SK-N-SH (cell line): ENCODE data around the gene UNC45A. TPM values are rescaled to one million over a fixed set of nuclear protein-coding genes. Genes with fewer than 3 reads are reported as not detected.

Source experiments
- CTCF ChIA-PET: fragments of 300-600, 350-600 bp; formaldehyde crosslinking; extraction: SDS; loops from one replicate; lab custom pipeline; 2021; lab: Yijun Ruan, JAX
- POLR2A ChIA-PET: fragments of 350-600 bp; sonication (Branson Sonifier 250); formaldehyde crosslinking; extraction: SDS; loops from one replicate; lab custom pipeline; 2020; ENCODE audit warnings: antibody characterized with exemption, inconsistent platforms; lab: Yijun Ruan, JAX
- DNase-seq: peaks from one replicate; pipeline ENCODE4 v3.0.0; 2012
- H2AFZ ChIP-seq: fragments of 200-600 bp; sonication (generic); 2 replicates; pipeline ENCODE4 v1.8.1; 2016; ENCODE audit warnings: antibody characterized with exemption, mild to moderate bottlenecking, low read depth
- H3F3A ChIP-seq: fragments of 200-600 bp; sonication (generic); replicated peaks from 2 replicates; pipeline ENCODE3; 2016; ENCODE audit warnings: antibody characterized with exemption, mild to moderate bottlenecking; ENCODE audit not compliant: insufficient read depth
- H3K27ac ChIP-seq, 2 experiments: fragments of 200-500 bp in 1 of 2; fragments of 200-600 bp in 1 of 2; sonication (Bioruptor generic) in 1 of 2; sonication (generic), shearing (Covaris generic) in 1 of 2; 2 replicates each; pipeline versions ENCODE4 v1.5.1 to v1.6.1; 2014 to 2016; ENCODE audit warnings: low read depth in 2 of 2, inconsistent platforms in 1 of 2, low read length in 1 of 2, mild to moderate bottlenecking in 1 of 2, mixed read lengths in 1 of 2
- H3K27me3 ChIP-seq: fragments of 200-600 bp; sonication (generic), shearing (Covaris generic); 2 replicates; pipeline ENCODE4 v1.6.1; 2016; ENCODE audit warnings: mixed run types; ENCODE audit not compliant: insufficient read depth
- H3K36me3 ChIP-seq, 2 experiments: fragments of 200-500 bp in 1 of 2; fragments of 200-600 bp in 1 of 2; sonication (Bioruptor generic) in 1 of 2; sonication (generic) in 1 of 2; replicated peaks in 1 of 2; 2 replicates each; pipeline versions ENCODE3 to v1.5.1; 2014 to 2016; ENCODE audit warnings: low read length in 1 of 2, mild to moderate bottlenecking in 1 of 2; ENCODE audit not compliant: insufficient read depth in 2 of 2, control insufficient read depth in 1 of 2
- H3K4me1 ChIP-seq, 2 experiments: fragments of 200-500 bp in 1 of 2; fragments of 200-600 bp in 1 of 2; sonication (Bioruptor generic) in 1 of 2; sonication (generic), shearing (Covaris generic) in 1 of 2; 2 replicates each; pipeline versions ENCODE4 v1.5.1 to v1.6.1; 2014 to 2016; ENCODE audit warnings: low read depth in 1 of 2, low read length in 1 of 2, mixed run types in 1 of 2; ENCODE audit not compliant: insufficient read depth in 2 of 2, control insufficient read depth in 1 of 2
- H3K4me2 ChIP-seq: fragments of 200-600 bp; sonication (generic), shearing (Covaris generic); 2 replicates; pipeline ENCODE4 v1.6.1; 2017; ENCODE audit warnings: mixed run types
- H3K4me3 ChIP-seq, 2 experiments: fragments of 200-500 bp in 1 of 2; fragments of 200-600 bp in 1 of 2; sonication (Bioruptor generic) in 1 of 2; sonication (generic), shearing (Covaris generic) in 1 of 2; 2 replicates each; pipeline versions ENCODE4 v1.5.1 to v1.8.1; 2014 to 2016; ENCODE audit warnings: low read depth in 2 of 2, inconsistent platforms in 1 of 2, low read length in 1 of 2, mild to moderate bottlenecking in 1 of 2, mixed read lengths in 1 of 2, moderate library complexity in 1 of 2
- H3K79me2 ChIP-seq: fragments of 200-600 bp; sonication (generic); 2 replicates; pipeline ENCODE4 v1.8.1; 2017; ENCODE audit warnings: mild to moderate bottlenecking; ENCODE audit not compliant: insufficient read depth
- H3K9ac ChIP-seq: fragments of 200-600 bp; sonication (generic); 2 replicates; pipeline ENCODE4 v1.6.1; 2017; ENCODE audit warnings: mixed run types
- H3K9me2 ChIP-seq: fragments of 200-600 bp; sonication (generic); 2 replicates; pipeline ENCODE4 v1.6.1; 2017; ENCODE audit warnings: mixed run types
- H3K9me3 ChIP-seq: fragments of 200-600 bp; sonication (generic); 2 replicates; pipeline ENCODE4 v1.6.1; 2017; ENCODE audit warnings: mixed run types, mild to moderate bottlenecking, moderate library complexity
- H4K20me1 ChIP-seq: fragments of 200-600 bp; sonication (generic); 2 replicates; pipeline ENCODE4 v1.6.1; 2017; ENCODE audit warnings: mild to moderate bottlenecking, mixed run types; ENCODE audit not compliant: insufficient read depth
- EZH2phosphoT487 ChIP-seq: fragments of 200-600 bp; sonication (generic); IDR thresholded peaks from 2 replicates; pipeline ENCODE4 v1.6.1; 2017; ENCODE audit warnings: low read depth, mixed run types, mild to moderate bottlenecking, antibody characterized with exemption, moderate library complexity, borderline replicate concordance
- FOSL2 ChIP-seq: IDR thresholded peaks from 2 replicates; pipeline ENCODE4 v1.4.0; 2012; ENCODE audit warnings: low read depth, mild to moderate bottlenecking, moderate library complexity, borderline replicate concordance
- JUND ChIP-seq: IDR thresholded peaks from 2 replicates; pipeline ENCODE4 v1.4.0; 2012
- NFIC ChIP-seq: IDR thresholded peaks from 2 replicates; pipeline ENCODE4 v1.4.0; 2012; ENCODE audit warnings: borderline replicate concordance
- NRF1 ChIP-seq: IDR thresholded peaks from 2 replicates; pipeline ENCODE4 v1.6.1; 2012; ENCODE audit warnings: low read depth, mild to moderate bottlenecking, low read length
- SIN3A ChIP-seq: IDR thresholded peaks from 2 replicates; pipeline ENCODE4 v1.6.1; 2012; ENCODE audit warnings: low read depth, mild to moderate bottlenecking, low read length, moderate library complexity, borderline replicate concordance
- YY1 ChIP-seq: IDR thresholded peaks from 2 replicates; pipeline ENCODE4 v1.4.0; 2012; ENCODE audit warnings: low read depth, mild to moderate bottlenecking
- WGBS: methylation state at CpG from one replicate; pipeline ENCODE4 v1.1.6; 2017; ENCODE audit warnings: low lambda C conversion rate; 5-methylcytosine and 5-hydroxymethylcytosine counted together
- polyA plus RNA-seq, 3 experiments: library from polyadenylated mRNA; depleted of rRNA; stranded (reverse); fragments of >200 nt; gene quantifications; 2 replicates each; pipeline ENCODE4 v1.2.3, GENCODE V29; 2012
- TF ChIP-seq, protein P1 (sequence below): IDR thresholded peaks from 2 replicates; pipeline ENCODE4 v1.4.0; 2012; ENCODE audit warnings: low read depth, borderline replicate concordance
- TF ChIP-seq, protein P2 (sequence below): IDR thresholded peaks from 2 replicates; pipeline ENCODE4 v1.4.0; 2012; ENCODE audit warnings: low read depth, borderline replicate concordance
- TF ChIP-seq, protein P3 (sequence below): fragments of 150-350 bp; IDR thresholded peaks from 2 replicates; pipeline ENCODE4 v1.6.1; 2016; ENCODE audit warnings: mild to moderate bottlenecking, low read depth, low read length
- TF ChIP-seq, protein P4 (sequence below): IDR thresholded peaks from 2 replicates; pipeline ENCODE4 v1.4.0; 2012; ENCODE audit warnings: low read depth

Gene UNC45A
- polyA plus RNA-seq, 1 of the 3 experiments (the other 2 are of a cell fraction), result 85.1 TPM

DNA sequence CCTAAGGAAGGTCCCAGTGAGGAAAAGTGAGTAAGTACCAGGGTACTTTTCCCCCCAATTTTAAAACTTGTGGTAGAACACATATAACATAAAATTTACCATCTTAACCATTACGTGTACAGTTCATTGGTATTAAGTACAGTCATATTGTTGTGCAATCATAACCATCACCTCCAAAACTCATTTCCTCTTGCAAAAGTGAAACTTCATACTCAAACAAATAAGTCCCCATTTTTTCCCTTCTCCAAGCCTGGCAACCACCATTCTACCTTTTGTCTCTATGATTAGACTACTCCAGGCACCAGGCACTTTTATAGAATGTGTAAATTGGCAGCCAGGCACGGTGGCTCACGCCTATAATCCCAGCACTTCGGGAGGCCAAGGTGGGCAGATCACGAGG is 47.0 kb downstream of the UNC45A start:
- Histone ChIP-seq H3K27ac (no peak overlapping the region), H4K20me1 (peaks cover 12% of the 10 kb centered on the region; the same call in 1 of the 2 replicates), H3F3A (no peaks in the 10 kb centered on the region), H3K4me1 (no peaks in the 10 kb centered on the region; a peak in 2 of 4 replicates), H3K9ac (no peak overlapping the region), H3K79me2 (peaks cover 67% of the 10 kb centered on the region), H3K27me3 (no peaks in the 10 kb centered on the region), H3K9me2 (no peaks in the 10 kb centered on the region), H3K4me2 (no peak overlapping the region), H2AFZ (no peak overlapping the region), H3K4me3 (no peak overlapping the region), H3K9me3 (no peaks in the 10 kb centered on the region), H3K36me3 (peaks cover 25 to 28% of the 10 kb centered on the region in 2 experiments)
- ChIA-PET CTCF (interaction anchor here (10.6 kb wide), 1 partner anchor 26 kb away, joined by 74 read pairs; the partner anchor contains the start of gene RCCD1), POLR2A (no interaction called here)
- DNase-seq, result no peak
- TF ChIP-seq SIN3A (no peak), EZH2phosphoT487 (no peak), JUND (no peak), NFIC (no peak), YY1 (no peak), NRF1 (no peak), FOSL2 (no peak)
- TF ChIP-seq, protein P1, sequence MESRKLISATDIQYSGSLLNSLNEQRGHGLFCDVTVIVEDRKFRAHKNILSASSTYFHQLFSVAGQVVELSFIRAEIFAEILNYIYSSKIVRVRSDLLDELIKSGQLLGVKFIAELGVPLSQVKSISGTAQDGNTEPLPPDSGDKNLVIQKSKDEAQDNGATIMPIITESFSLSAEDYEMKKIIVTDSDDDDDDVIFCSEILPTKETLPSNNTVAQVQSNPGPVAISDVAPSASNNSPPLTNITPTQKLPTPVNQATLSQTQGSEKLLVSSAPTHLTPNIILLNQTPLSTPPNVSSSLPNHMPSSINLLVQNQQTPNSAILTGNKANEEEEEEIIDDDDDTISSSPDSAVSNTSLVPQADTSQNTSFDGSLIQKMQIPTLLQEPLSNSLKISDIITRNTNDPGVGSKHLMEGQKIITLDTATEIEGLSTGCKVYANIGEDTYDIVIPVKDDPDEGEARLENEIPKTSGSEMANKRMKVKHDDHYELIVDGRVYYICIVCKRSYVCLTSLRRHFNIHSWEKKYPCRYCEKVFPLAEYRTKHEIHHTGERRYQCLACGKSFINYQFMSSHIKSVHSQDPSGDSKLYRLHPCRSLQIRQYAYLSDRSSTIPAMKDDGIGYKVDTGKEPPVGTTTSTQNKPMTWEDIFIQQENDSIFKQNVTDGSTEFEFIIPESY, result no peak
- TF ChIP-seq, protein P2, sequence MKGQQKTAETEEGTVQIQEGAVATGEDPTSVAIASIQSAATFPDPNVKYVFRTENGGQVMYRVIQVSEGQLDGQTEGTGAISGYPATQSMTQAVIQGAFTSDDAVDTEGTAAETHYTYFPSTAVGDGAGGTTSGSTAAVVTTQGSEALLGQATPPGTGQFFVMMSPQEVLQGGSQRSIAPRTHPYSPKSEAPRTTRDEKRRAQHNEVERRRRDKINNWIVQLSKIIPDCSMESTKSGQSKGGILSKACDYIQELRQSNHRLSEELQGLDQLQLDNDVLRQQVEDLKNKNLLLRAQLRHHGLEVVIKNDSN, result no peak
- TF ChIP-seq, protein P3, sequence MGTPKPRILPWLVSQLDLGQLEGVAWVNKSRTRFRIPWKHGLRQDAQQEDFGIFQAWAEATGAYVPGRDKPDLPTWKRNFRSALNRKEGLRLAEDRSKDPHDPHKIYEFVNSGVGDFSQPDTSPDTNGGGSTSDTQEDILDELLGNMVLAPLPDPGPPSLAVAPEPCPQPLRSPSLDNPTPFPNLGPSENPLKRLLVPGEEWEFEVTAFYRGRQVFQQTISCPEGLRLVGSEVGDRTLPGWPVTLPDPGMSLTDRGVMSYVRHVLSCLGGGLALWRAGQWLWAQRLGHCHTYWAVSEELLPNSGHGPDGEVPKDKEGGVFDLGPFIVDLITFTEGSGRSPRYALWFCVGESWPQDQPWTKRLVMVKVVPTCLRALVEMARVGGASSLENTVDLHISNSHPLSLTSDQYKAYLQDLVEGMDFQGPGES, result no peak
- TF ChIP-seq, protein P4, sequence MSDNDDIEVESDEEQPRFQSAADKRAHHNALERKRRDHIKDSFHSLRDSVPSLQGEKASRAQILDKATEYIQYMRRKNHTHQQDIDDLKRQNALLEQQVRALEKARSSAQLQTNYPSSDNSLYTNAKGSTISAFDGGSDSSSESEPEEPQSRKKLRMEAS, result no peak
- 94% methylated on average over 5 of the region's 5 CpGs for WGBS
